ENCODE results near the gene FEZ2. TPM values are rescaled to one million over a fixed set of nuclear protein-coding genes. Genes with fewer than 3 reads are reported as not detected.

Gene FEZ2
- total RNA-seq, 3 donors from 2014 or later: 47.5 to 63.3 (median 57.5) TPM

DNA sequence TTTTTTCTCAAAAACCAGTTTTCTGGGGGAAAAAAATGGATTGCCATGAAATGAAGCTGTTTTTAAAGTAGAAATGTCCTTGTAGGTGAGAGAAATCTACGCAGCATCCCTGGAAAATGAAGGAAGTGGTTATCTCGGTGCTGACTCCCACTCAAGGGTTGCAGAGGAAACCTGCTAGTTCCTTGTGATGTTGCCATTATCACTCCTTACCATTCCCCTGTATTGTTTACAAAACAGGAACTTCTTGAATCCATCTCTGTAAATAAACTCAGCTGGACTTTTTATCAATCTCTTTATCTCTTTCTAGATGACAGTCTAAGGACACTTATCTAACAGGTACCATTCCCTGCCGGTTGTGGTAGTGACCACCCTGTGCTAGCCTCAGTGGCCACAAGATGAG, 61.2 kb downstream of the FEZ2 start:
- no peak for DNase-seq
- intact Hi-C loops (cut with DNase I, micrococcal nuclease): no loop called here
- H3K9me3 ChIP-seq: no peaks in the 10 kb centered on the region
- H3K4me1 ChIP-seq (ENCODE audit: low read depth): no peaks in the 10 kb centered on the region
- no peak overlapping the region for H3K4me3 ChIP-seq
- H3K36me3 ChIP-seq (ENCODE audit: low read depth): no peaks in the 10 kb centered on the region
- TF ChIP-seq, protein P1, sequence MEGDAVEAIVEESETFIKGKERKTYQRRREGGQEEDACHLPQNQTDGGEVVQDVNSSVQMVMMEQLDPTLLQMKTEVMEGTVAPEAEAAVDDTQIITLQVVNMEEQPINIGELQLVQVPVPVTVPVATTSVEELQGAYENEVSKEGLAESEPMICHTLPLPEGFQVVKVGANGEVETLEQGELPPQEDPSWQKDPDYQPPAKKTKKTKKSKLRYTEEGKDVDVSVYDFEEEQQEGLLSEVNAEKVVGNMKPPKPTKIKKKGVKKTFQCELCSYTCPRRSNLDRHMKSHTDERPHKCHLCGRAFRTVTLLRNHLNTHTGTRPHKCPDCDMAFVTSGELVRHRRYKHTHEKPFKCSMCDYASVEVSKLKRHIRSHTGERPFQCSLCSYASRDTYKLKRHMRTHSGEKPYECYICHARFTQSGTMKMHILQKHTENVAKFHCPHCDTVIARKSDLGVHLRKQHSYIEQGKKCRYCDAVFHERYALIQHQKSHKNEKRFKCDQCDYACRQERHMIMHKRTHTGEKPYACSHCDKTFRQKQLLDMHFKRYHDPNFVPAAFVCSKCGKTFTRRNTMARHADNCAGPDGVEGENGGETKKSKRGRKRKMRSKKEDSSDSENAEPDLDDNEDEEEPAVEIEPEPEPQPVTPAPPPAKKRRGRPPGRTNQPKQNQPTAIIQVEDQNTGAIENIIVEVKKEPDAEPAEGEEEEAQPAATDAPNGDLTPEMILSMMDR (IDR thresholded peaks at IDR 0.05): no peak
- ATAC-seq: no peak

DNA sequence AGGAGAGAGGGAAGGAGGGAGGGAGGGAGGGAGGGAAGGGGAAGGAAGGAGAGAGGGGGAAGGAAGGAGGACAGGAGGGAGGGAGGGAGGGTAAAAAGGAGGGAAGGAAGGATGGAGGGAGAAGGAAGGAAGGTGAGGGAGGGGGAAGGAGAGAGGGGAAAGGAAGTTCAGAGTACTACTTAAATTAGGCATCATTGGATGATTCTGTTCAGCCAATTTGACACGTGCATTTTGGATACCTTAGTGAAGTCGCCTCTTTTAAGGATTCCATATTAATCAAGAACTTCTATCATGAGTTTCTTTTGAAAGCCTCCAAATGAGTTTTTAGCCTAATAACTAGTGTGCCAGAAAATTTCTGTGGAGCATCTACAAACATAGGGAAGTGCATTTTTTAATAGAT, 62.9 kb downstream of the FEZ2 start:
- Histone ChIP-seq H3K4me3 (no peak overlapping the region), H3K9me3 (no peaks in the 10 kb centered on the region), H3K36me3 (ENCODE audit: low read depth) (no peaks in the 10 kb centered on the region), H3K4me1 (ENCODE audit: low read depth) (peaks cover 6% of the 10 kb centered on the region)
- ATAC-seq: no peak
- no peak for DNase-seq
- intact Hi-C loops (cut with DNase I, micrococcal nuclease): no loop called here
- TF ChIP-seq, protein P1 (IDR thresholded peaks at IDR 0.05): no peak

DNA sequence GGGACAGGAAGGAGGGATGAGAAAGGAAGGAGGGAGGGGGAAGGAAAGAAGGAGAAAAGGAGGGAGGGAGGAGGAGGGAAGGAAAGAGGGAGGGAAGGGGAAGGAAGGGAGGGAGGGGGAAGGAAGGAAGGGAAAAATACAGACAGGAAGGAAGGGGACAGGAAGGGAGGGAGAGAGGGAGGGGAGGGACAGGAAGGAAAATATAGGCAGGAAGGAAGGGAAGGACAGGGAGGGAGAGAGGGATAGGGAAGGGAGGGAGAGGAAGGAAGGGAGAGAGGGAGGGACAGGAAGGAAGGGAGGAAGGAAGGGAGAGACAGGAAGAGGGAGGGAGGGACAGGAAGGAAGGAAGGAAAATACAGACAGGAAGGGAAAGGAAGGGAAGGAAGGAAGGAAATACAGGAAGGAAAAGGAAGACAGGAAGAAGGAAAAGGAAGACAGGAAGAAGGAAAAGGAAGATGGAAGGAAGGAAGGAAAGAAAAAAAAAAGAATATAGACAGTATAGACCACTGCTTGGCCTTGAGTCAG, 63.6 kb downstream of the FEZ2 start:
- ATAC-seq (no peak), DNase-seq (no peak)
- Histone ChIP-seq H3K4me3 (no peak overlapping the region), H3K9me3 (no peaks in the 10 kb centered on the region), H3K4me1 (ENCODE audit: low read depth) (peaks cover 6% of the 10 kb centered on the region), H3K36me3 (ENCODE audit: low read depth) (no peaks in the 10 kb centered on the region)
- intact Hi-C loops (cut with DNase I, micrococcal nuclease): no loop called here
- TF ChIP-seq, protein P1 (IDR thresholded peaks at IDR 0.05): no peak

DNA sequence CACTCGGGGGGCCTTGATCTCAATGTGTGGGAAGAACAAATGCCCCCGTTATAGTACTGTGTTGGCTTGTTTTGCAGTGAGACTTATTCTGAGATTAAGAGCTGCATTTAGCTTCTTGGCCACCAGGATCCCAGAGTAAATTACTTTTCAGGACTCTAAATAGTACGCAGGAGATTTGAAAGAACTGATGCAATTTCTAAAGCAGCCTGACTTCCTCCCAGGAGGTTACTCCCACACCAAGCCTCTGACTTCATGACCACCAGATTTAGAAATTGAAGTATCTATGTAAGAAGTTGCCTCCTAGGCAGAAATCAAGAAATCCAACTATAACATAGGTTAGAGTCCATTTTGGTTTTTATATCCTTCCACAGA, 67.0 kb downstream of the FEZ2 start:
- H3K36me3 ChIP-seq (ENCODE audit: low read depth): no peaks in the 10 kb centered on the region
- TF ChIP-seq, protein P1 (IDR thresholded peaks at IDR 0.05): no peak
- H3K4me1 ChIP-seq (ENCODE audit: low read depth): peaks cover 6% of the 10 kb centered on the region
- H3K9me3 ChIP-seq: no peaks in the 10 kb centered on the region
- intact Hi-C loops (cut with DNase I, micrococcal nuclease): no loop called here
- DNase-seq (no peak), ATAC-seq (no peak)
- H3K4me3 ChIP-seq: no peak overlapping the region

DNA sequence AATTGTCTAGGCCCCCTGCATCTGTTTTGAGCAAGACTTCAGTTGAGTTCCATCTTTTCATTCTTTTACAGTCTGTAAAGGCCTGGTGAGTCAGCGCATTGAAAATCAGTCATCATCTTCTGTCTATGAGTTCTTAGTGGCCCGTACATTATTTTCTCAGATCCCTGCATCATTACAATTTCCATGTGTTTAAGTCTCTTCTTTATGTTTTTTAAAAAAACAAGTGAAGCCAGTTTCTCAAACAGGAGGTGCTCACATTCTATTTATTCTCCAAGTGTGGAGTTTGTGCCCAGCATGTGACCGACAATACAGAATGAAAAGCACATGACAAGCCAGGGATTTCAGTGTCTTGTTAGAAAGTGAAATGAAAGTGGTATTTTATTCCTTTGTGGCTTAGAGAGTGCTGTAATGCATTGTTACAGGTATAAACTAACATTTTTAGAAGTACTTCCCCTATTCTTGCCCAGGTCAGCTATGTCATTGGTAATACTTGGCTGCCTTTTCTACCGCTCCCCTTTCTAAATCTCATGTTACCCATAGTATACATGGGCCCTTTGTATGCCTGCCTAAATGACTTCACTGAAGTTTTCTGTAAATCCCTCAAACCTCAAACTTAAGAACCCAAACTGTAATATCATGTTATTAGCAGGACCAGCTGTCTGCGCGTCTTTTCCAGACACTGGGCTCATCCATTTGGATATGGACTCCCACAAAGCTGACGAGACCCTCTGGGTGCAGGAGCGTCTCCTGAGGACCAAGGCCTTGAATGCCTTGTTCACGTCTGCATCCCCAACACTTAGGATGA, 67.6 kb downstream of the FEZ2 start:
- intact Hi-C loops (cut with DNase I, micrococcal nuclease): no loop called here
- Histone ChIP-seq H3K9me3 (no peaks in the 10 kb centered on the region), H3K4me1 (ENCODE audit: low read depth) (peaks cover 6% of the 10 kb centered on the region), H3K36me3 (ENCODE audit: low read depth) (no peaks in the 10 kb centered on the region), H3K4me3 (no peak overlapping the region)
- ATAC-seq (no peak), DNase-seq (no peak)
- TF ChIP-seq, protein P1 (IDR thresholded peaks at IDR 0.05): no peak

All from mucosa of descending colon (tissue), 3 donors.